Testis (tissue), 3 donors: Measurements from ENCODE around the gene GRIK1. TPM values are rescaled to one million over a fixed set of nuclear protein-coding genes. Genes with fewer than 3 reads are reported as not detected.

Experiments
- DNase-seq: peaks from one replicate; pipeline ENCODE4 v3.0.0-alpha.2; 2019
- H3K27ac ChIP-seq, 2 donors: fragments of 200-600 bp; sonication (generic); one replicate each; pipeline ENCODE4 v1.5.1; 2019
- H3K27me3 ChIP-seq: fragments of 200-600 bp; sonication (generic); one replicate; pipeline ENCODE4 v1.5.1; 2019
- H3K36me3 ChIP-seq: fragments of 200-600 bp; sonication (generic); one replicate; pipeline ENCODE4 v1.5.1; 2017; ENCODE audit warnings: low read depth; ENCODE audit errors: missing control alignments
- H3K4me1 ChIP-seq: fragments of 200-600 bp; sonication (generic); one replicate; pipeline ENCODE4 v1.5.1; 2019
- H3K4me3 ChIP-seq, 2 donors: fragments of 200-600 bp; sonication (generic); one replicate each; pipeline ENCODE4 v1.5.1; 2017 to 2019
- H3K9me3 ChIP-seq: fragments of 200-600 bp; sonication (generic); one replicate; pipeline ENCODE4 v1.5.1; 2017
- CTCF ChIP-seq, 3 experiments: fragments of 450-650 bp in 2 of 3; fragments of 200-600 bp in 1 of 3; sonication (generic) in 1 of 3; IDR thresholded peaks; one replicate each; pipeline ENCODE4 v1.5.1; 2016 to 2019; ENCODE audit warnings: antibody characterized with exemption in 3 of 3, mild to moderate bottlenecking in 2 of 3, moderate library complexity in 1 of 3
- POLR2A ChIP-seq: fragments of 450-650 bp; IDR thresholded peaks from one replicate; pipeline ENCODE4 v1.6.1; 2017; ENCODE audit warnings: antibody characterized with exemption, mild to moderate bottlenecking, moderate library complexity
- WGBS, 2 donors: methylation state at CpG; one replicate each; pipeline ENCODE4 v1.1.5; 2018; 5-methylcytosine and 5-hydroxymethylcytosine counted together
- intact Hi-C: fragments of 100-400 bp; cut with DNase I; formaldehyde crosslinking; loops from one replicate; pipeline ENCODE4 v1.15.1; 2023; ENCODE audit warnings: low total_unique reads
- polyA plus RNA-seq: library from polyadenylated mRNA; stranded (reverse); fragments of 350-450 nt; fragmentation: Illumina TruSeq; extraction: RNeasy Lipid Tissue Mini Kit (QIAGEN cat#74804); gene quantifications from one replicate; pipeline ENCODE4 v1.2.3, GENCODE V29; 2014; ENCODE audit warnings: low read depth, low replicate concordance; ENCODE audit not compliant: insufficient read depth
- total RNA-seq, 2 donors: library from RNA; depleted of rRNA; stranded (reverse); fragments of >200 nt; gene quantifications; one replicate each; pipeline ENCODE4 v1.2.3, GENCODE V29; 2016

Gene GRIK1
- total and polyA plus RNA-seq, 3 donors from 2014 or later: 0.08 to 0.25 (median 0.20) TPM

DNA sequence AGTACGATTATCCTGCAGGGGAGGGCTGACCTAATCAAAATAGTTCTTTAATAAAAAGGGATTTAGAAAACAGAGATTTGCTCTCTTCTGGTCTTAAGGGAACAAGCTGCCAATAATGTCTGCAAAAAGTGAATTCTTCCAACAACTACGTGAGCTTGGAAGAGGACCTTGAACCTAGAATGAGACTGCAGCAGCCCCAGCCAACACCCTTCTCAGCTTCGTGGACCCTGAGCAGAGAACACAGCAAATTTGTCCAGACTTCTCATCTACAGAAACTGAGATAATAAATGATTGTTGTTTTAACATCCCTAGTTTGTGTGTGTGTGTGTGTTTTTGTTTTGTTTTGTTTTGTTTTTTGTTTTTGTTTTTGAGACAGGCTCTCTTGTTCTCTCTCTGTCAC lies 309.4 kb downstream of the GRIK1 start:
- Histone ChIP-seq H3K27me3 (no peaks in the 10 kb centered on the region), H3K4me1 (no peaks in the 10 kb centered on the region), H3K36me3 (no peaks in the 10 kb centered on the region), H3K9me3 (no peaks in the 10 kb centered on the region), H3K27ac (no peak overlapping the region), H3K4me3 (no peak overlapping the region)
- 53 to 55% methylated on average over 3 of the region's 3 CpGs for WGBS, 2 donors
- TF ChIP-seq CTCF (IDR thresholded peaks at IDR 0.05) (no peak), POLR2A (no peak)
- DNase-seq: no peak
- intact Hi-C loops: no loop called here

DNA sequence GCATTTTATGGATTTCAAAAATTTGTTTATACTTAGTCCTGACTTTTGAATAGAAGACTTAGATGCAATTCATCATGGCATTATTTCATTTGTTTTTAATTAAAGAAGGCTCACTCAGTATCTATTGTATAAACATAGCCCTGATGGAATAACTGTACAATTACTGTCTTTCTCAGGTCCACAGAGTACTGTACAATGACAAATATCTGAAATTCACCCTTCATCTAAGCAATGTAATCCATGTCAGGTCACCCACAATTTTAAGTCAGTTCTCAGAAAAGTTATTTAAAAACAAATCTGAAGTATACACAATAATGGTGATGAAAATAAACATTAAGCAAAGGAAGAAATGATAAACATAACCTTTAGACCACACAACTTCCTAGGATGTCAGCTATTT lies 311.9 kb downstream of the GRIK1 start:
- H3K4me3 ChIP-seq: no peak overlapping the region
- intact Hi-C loops: no loop called here
- H3K36me3 ChIP-seq: no peaks in the 10 kb centered on the region
- H3K27ac ChIP-seq: no peak overlapping the region
- H3K9me3 ChIP-seq: no peaks in the 10 kb centered on the region
- no peaks in the 10 kb centered on the region for H3K4me1 ChIP-seq
- TF ChIP-seq CTCF (IDR thresholded peaks at IDR 0.05) (no peak), POLR2A (no peak)
- no peak for DNase-seq
- H3K27me3 ChIP-seq: no peaks in the 10 kb centered on the region

GRCh38 chr21:29626801-29627470 lies 312.9 kb downstream of the GRIK1 start:
- Histone ChIP-seq H3K9me3 (no peaks in the 10 kb centered on the region), H3K27me3 (no peaks in the 10 kb centered on the region), H3K4me1 (no peaks in the 10 kb centered on the region), H3K27ac (no peak overlapping the region), H3K36me3 (no peaks in the 10 kb centered on the region), H3K4me3 (no peak overlapping the region)
- intact Hi-C loops: no loop called here
- no peak for DNase-seq
- TF ChIP-seq POLR2A (no peak), CTCF (IDR thresholded peaks at IDR 0.05) (no peak)
- WGBS, 2 donors: 61 to 70% methylated on average over 1 of the region's 1 CpG

GRCh38 chr21:29625990-29626389 lies 313.8 kb downstream of the GRIK1 start:
- 90 to 96% methylated on average over 3 of the region's 3 CpGs for WGBS, 2 donors
- DNase-seq: no peak
- Histone ChIP-seq H3K4me1 (no peaks in the 10 kb centered on the region), H3K27ac (no peak overlapping the region), H3K27me3 (no peaks in the 10 kb centered on the region), H3K9me3 (no peaks in the 10 kb centered on the region), H3K36me3 (no peaks in the 10 kb centered on the region), H3K4me3 (no peak overlapping the region)
- intact Hi-C loops: no loop called here
- TF ChIP-seq CTCF (IDR thresholded peaks at IDR 0.05) (no peak), POLR2A (no peak)

GRCh38 chr21:29624776-29625175 lies 315.0 kb downstream of the GRIK1 start:
- TF ChIP-seq CTCF (IDR thresholded peaks at IDR 0.05): no peak
- no peak for TF ChIP-seq POLR2A
- WGBS, 2 donors: 90 to 91% methylated on average over 6 of the region's 6 CpGs
- no peak overlapping the region for H3K4me3 ChIP-seq
- no peaks in the 10 kb centered on the region for H3K36me3 ChIP-seq
- H3K27ac ChIP-seq: no peak overlapping the region
- H3K4me1 ChIP-seq: no peaks in the 10 kb centered on the region
- no peak for DNase-seq
- no peaks in the 10 kb centered on the region for H3K9me3 ChIP-seq
- intact Hi-C loops: no loop called here
- H3K27me3 ChIP-seq: no peaks in the 10 kb centered on the region
